NCI-H1694 (cell line): ENCODE results near the gene SLC30A3.

ENCODE experiments used
- DNase-seq: peaks from one replicate; lab custom pipeline; 2025; lab: John Stamatoyannopoulos, UW

SLC30A3 gene

DNA sequence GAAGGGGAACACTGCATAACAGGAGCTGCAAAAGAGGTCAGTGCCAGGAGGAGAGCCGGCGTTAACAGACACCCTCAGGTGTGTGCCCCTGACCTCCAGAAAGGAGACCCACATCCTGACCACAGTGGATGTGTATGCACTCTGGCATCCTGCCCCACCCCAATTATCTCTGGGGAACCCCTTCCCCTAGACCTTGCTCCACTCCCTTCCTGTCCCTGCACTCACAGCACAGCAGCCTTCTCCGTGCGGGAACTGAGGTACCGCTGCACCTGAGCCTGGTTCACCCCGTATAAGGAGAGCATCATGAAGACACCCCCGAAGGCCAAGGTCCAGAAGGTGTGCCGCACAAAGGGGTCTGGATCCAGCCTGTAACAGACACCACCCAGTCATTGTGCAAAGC, 58.3 kb downstream of the SLC30A3 start:
- no peak for DNase-seq

DNA sequence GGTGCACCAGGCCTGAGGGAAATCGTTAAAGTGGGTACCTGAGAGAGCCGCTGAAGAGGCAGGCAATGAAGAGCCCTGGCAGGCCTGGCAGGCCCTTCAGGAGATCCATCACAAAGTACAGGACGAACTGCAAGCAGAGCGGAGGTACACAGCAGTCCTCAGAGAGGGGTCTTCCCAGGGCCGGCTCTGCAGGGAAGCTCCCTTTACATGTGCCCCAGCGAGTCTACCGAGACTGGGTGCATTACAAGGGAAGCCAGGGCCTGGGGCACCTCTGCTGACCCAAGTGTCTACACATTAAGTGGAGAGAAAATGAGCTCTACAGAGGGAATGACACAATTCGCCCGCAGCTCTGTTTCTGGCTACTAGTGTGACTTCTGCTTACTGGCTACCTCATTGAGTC, 59.1 kb downstream of the SLC30A3 start:
- DNase-seq, result no peak
